ENCODE data around the gene CSMD2.

Gene CSMD2

DNA sequence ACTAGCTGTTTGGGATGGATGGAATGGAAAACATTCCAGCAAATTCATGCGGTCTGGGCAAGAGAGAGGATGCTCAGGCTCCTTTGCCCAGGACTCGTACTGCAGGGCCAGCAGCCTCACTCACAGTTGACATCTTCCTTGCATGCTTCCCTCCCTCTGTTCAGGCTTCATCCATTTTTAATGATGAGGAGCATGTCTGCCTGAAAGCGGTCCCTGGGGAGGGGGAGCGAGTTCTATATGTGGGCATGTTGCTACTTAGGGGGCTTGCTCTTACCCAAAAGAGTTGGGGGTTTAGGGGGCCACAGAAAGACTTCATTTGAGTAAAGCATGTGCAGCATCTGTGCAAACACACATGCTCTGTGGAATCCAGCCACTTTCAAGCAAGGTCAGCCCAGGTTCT lies 203.0 kb downstream of the CSMD2 start:
- Histone ChIP-seq H3K4me2 (ENCODE audit: low read depth, low read length, poor library complexity, severe bottlenecking) (no peak overlapping the region), H3K9ac (ENCODE audit: low read length) (no peak overlapping the region), H3K79me2 (ENCODE audit: insufficient read depth, low read length) (no peaks in the 10 kb centered on the region), H3K27ac (ENCODE audit: low read depth, low read length) (no peak overlapping the region), H3K36me3 (ENCODE audit: low read length) (no peaks in the 10 kb centered on the region), H3K27me3 (ENCODE audit: low read length) (no peaks in the 10 kb centered on the region), H3K4me3 (ENCODE audit: insufficient read depth, low read length, poor library complexity, severe bottlenecking) (no peak overlapping the region), H4K20me1 (ENCODE audit: low read depth, low read length) (no peaks in the 10 kb centered on the region), H3K9me2 (replicated peaks; ENCODE audit: insufficient read depth, low read length) (no peaks in the 10 kb centered on the region), H3F3A (ENCODE audit: insufficient read depth) (no peaks in the 10 kb centered on the region), H3K9me3 (ENCODE audit: insufficient read depth, low read length) (peaks cover 3% of the 10 kb centered on the region; the same call in 1 of the 2 replicates), H2AFZ (ENCODE audit: low read depth, low read length, severe bottlenecking) (no peak overlapping the region)
- TF ChIP-seq CTCF (IDR thresholded peaks at IDR 0.05; ENCODE audit: insufficient read depth, low read length, poor library complexity, severe bottlenecking), result no peak
- TF ChIP-seq EZH2phosphoT487 (conservative IDR thresholded peaks at IDR 0.05; ENCODE audit: low read length), result no peak

- H3K4me2 ChIP-seq (ENCODE audit: low read depth, low read length, poor library complexity, severe bottlenecking), result no peak overlapping the region
- H2AFZ ChIP-seq (ENCODE audit: low read depth, low read length, severe bottlenecking), result no peak overlapping the region
- H3K79me2 ChIP-seq (ENCODE audit: insufficient read depth, low read length), result no peaks in the 10 kb centered on the region
- TF ChIP-seq EZH2phosphoT487 (conservative IDR thresholded peaks at IDR 0.05; ENCODE audit: low read length), result no peak
- no peak for TF ChIP-seq CTCF (IDR thresholded peaks at IDR 0.05; ENCODE audit: insufficient read depth, low read length, poor library complexity, severe bottlenecking)
- no peaks in the 10 kb centered on the region for H3F3A ChIP-seq (ENCODE audit: insufficient read depth)
- H3K4me3 ChIP-seq (ENCODE audit: insufficient read depth, low read length, poor library complexity, severe bottlenecking), result no peak overlapping the region
- H3K9me3 ChIP-seq (ENCODE audit: insufficient read depth, low read length), result peaks cover 3% of the 10 kb centered on the region; the same call in 1 of the 2 replicates
- H3K36me3 ChIP-seq (ENCODE audit: low read length), result no peaks in the 10 kb centered on the region
- no peaks in the 10 kb centered on the region for H4K20me1 ChIP-seq (ENCODE audit: low read depth, low read length)
- H3K27ac ChIP-seq (ENCODE audit: low read depth, low read length), result no peak overlapping the region
- no peaks in the 10 kb centered on the region for H3K9me2 ChIP-seq (replicated peaks; ENCODE audit: insufficient read depth, low read length)
- no peak overlapping the region for H3K9ac ChIP-seq (ENCODE audit: low read length)
- no peaks in the 10 kb centered on the region for H3K27me3 ChIP-seq (ENCODE audit: low read length)
These were observed 204.7 kb downstream of the CSMD2 start for GRCh38 chr1:33960188-33960895.

DNA sequence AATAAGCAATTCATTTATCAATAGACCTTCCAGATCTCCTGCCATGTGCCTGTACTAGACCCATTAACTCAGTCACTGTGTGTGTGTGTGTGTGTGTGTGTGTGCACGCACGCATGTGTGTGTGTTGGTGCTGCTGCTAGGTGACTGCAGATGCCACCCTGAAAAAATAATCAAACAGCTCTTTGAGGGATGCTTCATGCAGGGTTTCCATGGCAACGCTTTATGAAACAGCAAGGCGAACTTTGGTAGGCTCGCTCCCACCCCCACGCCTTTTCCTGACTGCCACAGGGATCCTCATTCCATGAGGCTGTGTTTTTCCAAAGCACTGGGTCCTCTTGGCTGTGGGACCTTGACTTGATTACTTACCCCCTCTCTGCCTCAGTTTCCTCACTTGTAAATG lies 207.2 kb downstream of the CSMD2 start:
- Histone ChIP-seq H3K36me3 (ENCODE audit: low read length) (no peaks in the 10 kb centered on the region), H2AFZ (ENCODE audit: low read depth, low read length, severe bottlenecking) (no peak overlapping the region), H3F3A (ENCODE audit: insufficient read depth) (no peaks in the 10 kb centered on the region), H3K27me3 (ENCODE audit: low read length) (no peaks in the 10 kb centered on the region), H3K9ac (ENCODE audit: low read length) (no peak overlapping the region), H4K20me1 (ENCODE audit: low read depth, low read length) (no peaks in the 10 kb centered on the region), H3K4me3 (ENCODE audit: insufficient read depth, low read length, poor library complexity, severe bottlenecking) (no peak overlapping the region), H3K9me3 (ENCODE audit: insufficient read depth, low read length) (no peaks in the 10 kb centered on the region), H3K27ac (ENCODE audit: low read depth, low read length) (no peak overlapping the region), H3K79me2 (ENCODE audit: insufficient read depth, low read length) (no peaks in the 10 kb centered on the region), H3K9me2 (replicated peaks; ENCODE audit: insufficient read depth, low read length) (no peaks in the 10 kb centered on the region), H3K4me2 (ENCODE audit: low read depth, low read length, poor library complexity, severe bottlenecking) (no peak overlapping the region)
- TF ChIP-seq EZH2phosphoT487 (conservative IDR thresholded peaks at IDR 0.05; ENCODE audit: low read length) (no peak), CTCF (IDR thresholded peaks at IDR 0.05; ENCODE audit: insufficient read depth, low read length, poor library complexity, severe bottlenecking) (no peak)
